ENCODE data around the gene MACROH2A2.
"Not testable (repeated sequence)": the region's sequence is repeated elsewhere in the genome, so short reads cannot be mapped to it uniquely, and the experiment has no call there.

The MACROH2A2 gene

GRCh38 chr10:70035531-70035930 is 17.1 kb upstream of the MACROH2A2 start:
- no peak for DNase-seq (ENCODE audit: extremely low spot score)
- POLR2A ChIA-PET = no interaction called here
- no peak for TF ChIP-seq PKNOX1 (IDR thresholded peaks at IDR 0.05)
- no peak for TF ChIP-seq SP1 (IDR thresholded peaks at IDR 0.05)
- no peak for TF ChIP-seq TARDBP (IDR thresholded peaks at IDR 0.05)
- TF ChIP-seq ARNT (IDR thresholded peaks at IDR 0.05) = no peak
- no peak for TF ChIP-seq HDGF (IDR thresholded peaks at IDR 0.05; ENCODE audit: borderline replicate concordance)
- TF ChIP-seq CTBP1 (IDR thresholded peaks at IDR 0.05; ENCODE audit: borderline replicate concordance) = no peak
- TF ChIP-seq NFRKB (IDR thresholded peaks at IDR 0.05) = no peak
- TF ChIP-seq FOXM1 (IDR thresholded peaks at IDR 0.05; ENCODE audit: borderline replicate concordance) = no peak
- no peak for TF ChIP-seq FOXK2 (IDR thresholded peaks at IDR 0.05)
- CTCF ChIA-PET = interaction anchor here (1.2 kb wide), 1 partner anchor 16 kb away, joined by 3 read pairs; no protein-coding TSS in a partner anchor

GRCh38 chr10:70038923-70039322 is 13.7 kb upstream of the MACROH2A2 start:
- CTCF ChIA-PET = no interaction called here
- TF ChIP-seq LEF1 (IDR thresholded peaks at IDR 0.05; ENCODE audit: borderline replicate concordance) (no peak), ARNT (IDR thresholded peaks at IDR 0.05) (no peak), FOXM1 (IDR thresholded peaks at IDR 0.05; ENCODE audit: borderline replicate concordance) (no peak), ELF4 (IDR thresholded peaks at IDR 0.05) (no peak), NFRKB (IDR thresholded peaks at IDR 0.05) (no peak), BHLHE40 (IDR thresholded peaks at IDR 0.05; ENCODE audit: borderline replicate concordance) (no peak), FOXA1 (IDR thresholded peaks at IDR 0.05) (no peak), FOXK2 (IDR thresholded peaks at IDR 0.05) (no peak)
- POLR2A ChIA-PET = no interaction called here
- no peak for DNase-seq (ENCODE audit: extremely low spot score)

- ChIA-PET CTCF (no interaction called here), POLR2A (no interaction called here)
- TF ChIP-seq FOXM1 (IDR thresholded peaks at IDR 0.05; ENCODE audit: borderline replicate concordance) (no peak), FOXA1 (IDR thresholded peaks at IDR 0.05) (no peak), ELF4 (IDR thresholded peaks at IDR 0.05) (no peak), ARNT (IDR thresholded peaks at IDR 0.05) (no peak), FOXK2 (IDR thresholded peaks at IDR 0.05) (no peak), ZNF384 (IDR thresholded peaks at IDR 0.05) (no peak), NFRKB (IDR thresholded peaks at IDR 0.05) (no peak), L3MBTL2 (conservative IDR thresholded peaks at IDR 0.05) (no peak), BHLHE40 (IDR thresholded peaks at IDR 0.05; ENCODE audit: borderline replicate concordance) (no peak), CTBP1 (IDR thresholded peaks at IDR 0.05; ENCODE audit: borderline replicate concordance) (no peak), LEF1 (IDR thresholded peaks at IDR 0.05; ENCODE audit: borderline replicate concordance) (no peak), PKNOX1 (IDR thresholded peaks at IDR 0.05) (no peak), HDGF (IDR thresholded peaks at IDR 0.05; ENCODE audit: borderline replicate concordance) (no peak), SP1 (IDR thresholded peaks at IDR 0.05) (no peak), SUZ12 (IDR thresholded peaks at IDR 0.05) (no peak), TARDBP (IDR thresholded peaks at IDR 0.05) (no peak)
- DNase-seq (ENCODE audit: extremely low spot score) = no peak
Observed at GRCh38 chr10:70041016-70041415, 11.6 kb upstream of the MACROH2A2 start.

- CTCF ChIA-PET = not testable (repeated sequence)
Observed at GRCh38 chr10:70041739-70042138, 10.9 kb upstream of the MACROH2A2 start.

GRCh38 chr10:70047066-70047465 is 5.6 kb upstream of the MACROH2A2 start:
- CTCF ChIA-PET = interaction anchor here (1.6 kb wide), 1 partner anchor 70 kb away, joined by 3 read pairs; no protein-coding TSS in a partner anchor
- DNase-seq (ENCODE audit: extremely low spot score); POLR2A ChIA-PET: not testable (repeated sequence)

More at GRCh38 chr10:70041739-70042138, 10.9 kb upstream of the MACROH2A2 start:
- DNase-seq (ENCODE audit: extremely low spot score); POLR2A ChIA-PET: not testable (repeated sequence)

- TF ChIP-seq SUZ12 (IDR thresholded peaks at IDR 0.05) = no peak
- TF ChIP-seq PKNOX1 (IDR thresholded peaks at IDR 0.05) = 0 out of 2 replicates have a peak, but pooled peaks have one; percentile 39
- CTCF ChIA-PET = interaction anchor here (1.6 kb wide), 1 partner anchor 69 kb away, joined by 3 read pairs; no protein-coding TSS in a partner anchor
- POLR2A ChIA-PET = no interaction called here
- DNase-seq (ENCODE audit: extremely low spot score) = no peak
Observed at GRCh38 chr10:70048030-70048723, 4.5 kb upstream of the MACROH2A2 start.

GRCh38 chr10:70051848-70052247 is 798 bp upstream of the MACROH2A2 start:
- POLR2A ChIA-PET = interaction anchor here (0.7 to 2.2 kb wide), 6 partner anchors 10 to 94 kb away, joined by 3 to 10 read pairs (median 6); partner anchors contain the start of gene TYSND1
- DNase-seq (ENCODE audit: extremely low spot score) = no peak
- no peak for TF ChIP-seq ZNF384 (IDR thresholded peaks at IDR 0.05)
- TF ChIP-seq LEF1 (IDR thresholded peaks at IDR 0.05; ENCODE audit: borderline replicate concordance) = no peak
- no peak for TF ChIP-seq L3MBTL2 (conservative IDR thresholded peaks at IDR 0.05)
- no peak for TF ChIP-seq TARDBP (IDR thresholded peaks at IDR 0.05)
- TF ChIP-seq SUZ12 (IDR thresholded peaks at IDR 0.05) = no peak
- no peak for TF ChIP-seq CTBP1 (IDR thresholded peaks at IDR 0.05; ENCODE audit: borderline replicate concordance)
- no peak for TF ChIP-seq ARNT (IDR thresholded peaks at IDR 0.05)
- CTCF ChIA-PET = interaction anchor here (0.6 to 1.2 kb wide), 4 partner anchors 9 to 92 kb away, joined by 3 to 5 read pairs (median 3); no protein-coding TSS in a partner anchor

All from HEK293T (cell line).